Measurements from ENCODE around the gene NUTF2. TPM values are rescaled to one million over a fixed set of nuclear protein-coding genes. Genes with fewer than 3 reads are reported as not detected.
A peak's percentile ranks its signal among the peaks of the same experiment; 100 is the strongest.

Gene NUTF2
- total and polyA plus RNA-seq, 10 of the 15 experiments (the other 5 are each of a cell fraction or from before 2014, with no cell fraction given) = 116 to 342 (median 202) TPM

GRCh38 chr16:67892899-67893742, 46.4 kb downstream of the NUTF2 start, which contains the start of gene PSKH1 (continued):
- peak; percentile 46 for TF ChIP-seq BCL3 (IDR thresholded peaks at IDR 0.05; ENCODE audit: borderline replicate concordance, insufficient read depth, low read depth, low read length, poor library complexity, severe bottlenecking)
- TF ChIP-seq, protein P1, sequence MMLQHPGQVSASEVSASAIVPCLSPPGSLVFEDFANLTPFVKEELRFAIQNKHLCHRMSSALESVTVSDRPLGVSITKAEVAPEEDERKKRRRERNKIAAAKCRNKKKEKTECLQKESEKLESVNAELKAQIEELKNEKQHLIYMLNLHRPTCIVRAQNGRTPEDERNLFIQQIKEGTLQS (IDR thresholded peaks at IDR 0.05; ENCODE audit: borderline replicate concordance, extremely low read depth, low read depth, low read length) = peak; percentile 29; the same call in 1 of the 2 replicates
- peak; percentile 85; the same call in 1 of the 2 replicates for TF ChIP-seq RB1 (IDR thresholded peaks at IDR 0.05; ENCODE audit: borderline replicate concordance)
- no peak for TF ChIP-seq FOXM1 (IDR thresholded peaks at IDR 0.05; ENCODE audit: low read depth, low read length)
- peak; percentile 84 for TF ChIP-seq POLR2A (IDR thresholded peaks at IDR 0.05; ENCODE audit: low read depth, low read length)
- TF ChIP-seq, protein P2, sequence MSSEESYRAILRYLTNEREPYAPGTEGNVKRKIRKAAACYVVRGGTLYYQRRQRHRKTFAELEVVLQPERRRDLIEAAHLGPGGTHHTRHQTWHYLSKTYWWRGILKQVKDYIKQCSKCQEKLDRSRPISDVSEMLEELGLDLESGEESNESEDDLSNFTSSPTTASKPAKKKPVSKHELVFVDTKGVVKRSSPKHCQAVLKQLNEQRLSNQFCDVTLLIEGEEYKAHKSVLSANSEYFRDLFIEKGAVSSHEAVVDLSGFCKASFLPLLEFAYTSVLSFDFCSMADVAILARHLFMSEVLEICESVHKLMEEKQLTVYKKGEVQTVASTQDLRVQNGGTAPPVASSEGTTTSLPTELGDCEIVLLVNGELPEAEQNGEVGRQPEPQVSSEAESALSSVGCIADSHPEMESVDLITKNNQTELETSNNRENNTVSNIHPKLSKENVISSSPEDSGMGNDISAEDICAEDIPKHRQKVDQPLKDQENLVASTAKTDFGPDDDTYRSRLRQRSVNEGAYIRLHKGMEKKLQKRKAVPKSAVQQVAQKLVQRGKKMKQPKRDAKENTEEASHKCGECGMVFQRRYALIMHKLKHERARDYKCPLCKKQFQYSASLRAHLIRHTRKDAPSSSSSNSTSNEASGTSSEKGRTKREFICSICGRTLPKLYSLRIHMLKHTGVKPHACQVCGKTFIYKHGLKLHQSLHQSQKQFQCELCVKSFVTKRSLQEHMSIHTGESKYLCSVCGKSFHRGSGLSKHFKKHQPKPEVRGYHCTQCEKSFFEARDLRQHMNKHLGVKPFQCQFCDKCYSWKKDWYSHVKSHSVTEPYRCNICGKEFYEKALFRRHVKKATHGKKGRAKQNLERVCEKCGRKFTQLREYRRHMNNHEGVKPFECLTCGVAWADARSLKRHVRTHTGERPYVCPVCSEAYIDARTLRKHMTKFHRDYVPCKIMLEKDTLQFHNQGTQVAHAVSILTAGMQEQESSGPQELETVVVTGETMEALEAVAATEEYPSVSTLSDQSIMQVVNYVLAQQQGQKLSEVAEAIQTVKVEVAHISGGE (CRISPR knock-in tag; IDR thresholded peaks at IDR 0.05) = no peak
- peak; percentile 46; the same call in 1 of the 2 replicates for TF ChIP-seq NR2F1 (conservative IDR thresholded peaks at IDR 0.05)
- TF ChIP-seq ASH2L (IDR thresholded peaks at IDR 0.05; ENCODE audit: borderline replicate concordance, low read depth) = peak; percentile 55; the same call in 1 of the 2 replicates
- peak; percentile 98 for TF ChIP-seq CREM (IDR thresholded peaks at IDR 0.05; ENCODE audit: low read depth)
- no peak for TF ChIP-seq RELA (IDR thresholded peaks at IDR 0.05; ENCODE audit: borderline replicate concordance, partially characterized antibody)
- TF ChIP-seq ZNF687 (IDR thresholded peaks at IDR 0.05) = peak; percentile 56
- TF ChIP-seq, protein P3, sequence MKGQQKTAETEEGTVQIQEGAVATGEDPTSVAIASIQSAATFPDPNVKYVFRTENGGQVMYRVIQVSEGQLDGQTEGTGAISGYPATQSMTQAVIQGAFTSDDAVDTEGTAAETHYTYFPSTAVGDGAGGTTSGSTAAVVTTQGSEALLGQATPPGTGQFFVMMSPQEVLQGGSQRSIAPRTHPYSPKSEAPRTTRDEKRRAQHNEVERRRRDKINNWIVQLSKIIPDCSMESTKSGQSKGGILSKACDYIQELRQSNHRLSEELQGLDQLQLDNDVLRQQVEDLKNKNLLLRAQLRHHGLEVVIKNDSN (IDR thresholded peaks at IDR 0.05; ENCODE audit: borderline replicate concordance, extremely low read length, insufficient read depth, low read depth, low read length) = no peak
- TF ChIP-seq SP1 (IDR thresholded peaks at IDR 0.05; ENCODE audit: low read depth, low read length) = peak; percentile 66
- TF ChIP-seq HSF1 (IDR thresholded peaks at IDR 0.05; ENCODE audit: low read depth, low read length) = no peak
- TF ChIP-seq JUND (IDR thresholded peaks at IDR 0.05; ENCODE audit: low read depth, low read length) = no peak
- no peak; the same call in 1 of the 2 replicates for TF ChIP-seq SIN3A (IDR thresholded peaks at IDR 0.05; ENCODE audit: low read depth, low read length)

Measured in GM12878 (cell line).